ENCODE data around the gene CAPN14. TPM values are rescaled to one million over a fixed set of nuclear protein-coding genes. Genes with fewer than 3 reads are reported as not detected.

The CAPN14 gene
- total RNA-seq, 1 donor: under 0.01 TPM

GRCh38 chr2:31214444-31214915 is 2.8 kb downstream of the CAPN14 start:
- no peak for TF ChIP-seq CTCF (IDR thresholded peaks at IDR 0.05; ENCODE audit: insufficient read depth, low read depth, low read length)
- no peak for DNase-seq (ENCODE audit: low read depth)
- no peak overlapping the region for H3K4me3 ChIP-seq (ENCODE audit: low read depth, low read length)

- no peak overlapping the region for H3K4me3 ChIP-seq (ENCODE audit: low read depth, low read length)
- no peak for DNase-seq (ENCODE audit: low read depth)
- TF ChIP-seq CTCF (IDR thresholded peaks at IDR 0.05; ENCODE audit: insufficient read depth, low read depth, low read length): no peak
These were observed 3.5 kb downstream of the CAPN14 start for GRCh38 chr2:31213601-31214443.

GRCh38 chr2:31212659-31213600 is 4.4 kb downstream of the CAPN14 start:
- no peak for DNase-seq (ENCODE audit: low read depth)
- H3K4me3 ChIP-seq (ENCODE audit: low read depth, low read length): no peak overlapping the region
- no peak for TF ChIP-seq CTCF (IDR thresholded peaks at IDR 0.05; ENCODE audit: insufficient read depth, low read depth, low read length)

- no peak for DNase-seq (ENCODE audit: low read depth)
- no peak for TF ChIP-seq CTCF (IDR thresholded peaks at IDR 0.05; ENCODE audit: insufficient read depth, low read depth, low read length)
These were observed 9.1 kb downstream of the CAPN14 start for GRCh38 chr2:31208240-31208639.

GRCh38 chr2:31207790-31208189 is 9.5 kb downstream of the CAPN14 start:
- DNase-seq (ENCODE audit: low read depth): no peak
- no peak overlapping the region for H3K4me3 ChIP-seq (ENCODE audit: low read depth, low read length)
- TF ChIP-seq CTCF (IDR thresholded peaks at IDR 0.05; ENCODE audit: insufficient read depth, low read depth, low read length): no peak

More at GRCh38 chr2:31208240-31208639, 9.1 kb downstream of the CAPN14 start:
- no peak overlapping the region for H3K4me3 ChIP-seq (ENCODE audit: low read depth, low read length)

GRCh38 chr2:31205613-31206012 is 11.7 kb downstream of the CAPN14 start:
- no peak for TF ChIP-seq CTCF (IDR thresholded peaks at IDR 0.05; ENCODE audit: insufficient read depth, low read depth, low read length)
- DNase-seq (ENCODE audit: low read depth): no peak
- no peak overlapping the region for H3K4me3 ChIP-seq (ENCODE audit: low read depth, low read length)
